Measurements from ENCODE around the gene RPS27L. TPM values are rescaled to one million over a fixed set of nuclear protein-coding genes. Genes with fewer than 3 reads are reported as not detected.
A peak's percentile ranks its signal among the peaks of the same experiment; 100 is the strongest.

RPS27L gene
- total and polyA plus RNA-seq, 9 of the 15 experiments (the other 6 are each of a cell fraction or from before 2014, with no cell fraction given): 72.2 to 382 (median 116) TPM

GRCh38 chr15:63157118-63157843 is at the start of gene RPS27L (continued):
- peak; percentile 95 to 98 for TF ChIP-seq MNT (conservative IDR thresholded peaks at IDR 0.05)
- no peak for TF ChIP-seq ZNF384 (IDR thresholded peaks at IDR 0.05; ENCODE audit: low read depth, low read length)
- no peak for TF ChIP-seq MCM7 (IDR thresholded peaks at IDR 0.05)
- peak; percentile 36; the same call in 1 of the 2 replicates for TF ChIP-seq FOSL1 (tag; conservative IDR thresholded peaks at IDR 0.05)
- peak; percentile 44; the same call in 1 of the 2 replicates for TF ChIP-seq GATAD2B (IDR thresholded peaks at IDR 0.05; ENCODE audit: borderline replicate concordance)
- peak; percentile 66; the same call in 1 of the 2 replicates for TF ChIP-seq ETV1 (tag; conservative IDR thresholded peaks at IDR 0.05; ENCODE audit: low read depth)
- no peak; the same call in 1 of the 2 replicates for TF ChIP-seq GATA2 (CRISPR knock-in tag; IDR thresholded peaks at IDR 0.05)
- no peak for TF ChIP-seq ZNF507 (tag; conservative IDR thresholded peaks at IDR 0.05)
- TF ChIP-seq TAL1 (IDR thresholded peaks at IDR 0.05): peak; percentile 8; the same call in 1 of the 2 replicates
- no peak for TF ChIP-seq RBM15 (IDR thresholded peaks at IDR 0.05; ENCODE audit: insufficient read depth, low read length)
- TF ChIP-seq ZNF511 (CRISPR knock-in tag; IDR thresholded peaks at IDR 0.05): no peak; the same call in 1 of the 2 replicates
- peak; percentile 32; the same call in 1 of the 2 replicates for TF ChIP-seq MED1 (CRISPR knock-in tag; IDR thresholded peaks at IDR 0.05; ENCODE audit: borderline replicate concordance)
- peak; percentile 94 for TF ChIP-seq ATF6 (CRISPR knock-in tag; IDR thresholded peaks at IDR 0.05)
- TF ChIP-seq NRF1 (conservative IDR thresholded peaks at IDR 0.05 in 1 of 2, IDR thresholded peaks at IDR 0.05 in 1 of 2): peak; percentile 80 to 83
- TF ChIP-seq HEY1 (CRISPR knock-in tag; IDR thresholded peaks at IDR 0.05; ENCODE audit: borderline replicate concordance): no peak
- TF ChIP-seq TSC22D4 (tag; IDR thresholded peaks at IDR 0.05): no peak
- no peak for TF ChIP-seq MLX (CRISPR knock-in tag; conservative IDR thresholded peaks at IDR 0.05)
- no peak for TF ChIP-seq KLF10 (CRISPR knock-in tag; IDR thresholded peaks at IDR 0.05)
- peak; percentile 64 for TF ChIP-seq E2F5 (CRISPR knock-in tag; IDR thresholded peaks at IDR 0.05)
- no peak for TF ChIP-seq ZNF146 (CRISPR knock-in tag; IDR thresholded peaks at IDR 0.05; ENCODE audit: unreplicated experiment)
- TF ChIP-seq FOXA3 (CRISPR knock-in tag; conservative IDR thresholded peaks at IDR 0.05 in 1 of 2, IDR thresholded peaks at IDR 0.05 in 1 of 2): no peak

All from K562 (cell line).